Measurements from ENCODE around the gene KDM8.

Gene KDM8

GRCh38 chr16:27232061-27232900 lies 29.0 kb downstream of the KDM8 start:
- no peak for DNase-seq

GRCh38 chr16:27232901-27233625 lies 29.7 kb downstream of the KDM8 start:
- no peak for DNase-seq

- no peak for DNase-seq
These were observed 30.4 kb downstream of the KDM8 start for GRCh38 chr16:27233731-27234130.

GRCh38 chr16:27234171-27234570 lies 30.8 kb downstream of the KDM8 start:
- no peak for DNase-seq

GRCh38 chr16:27234603-27235002 lies 31.3 kb downstream of the KDM8 start:
- DNase-seq, result no peak

GRCh38 chr16:27235055-27235937 lies 32.0 kb downstream of the KDM8 start:
- DNase-seq, result no peak

GRCh38 chr16:27235938-27236245 lies 32.6 kb downstream of the KDM8 start:
- DNase-seq, result no peak

GRCh38 chr16:27236635-27237218 lies 33.4 kb downstream of the KDM8 start:
- no peak for DNase-seq

- no peak for DNase-seq
These were observed 34.1 kb downstream of the KDM8 start for GRCh38 chr16:27237219-27238015.

GRCh38 chr16:27238016-27238587 lies 34.8 kb downstream of the KDM8 start:
- no peak for DNase-seq

- DNase-seq, result no peak
These were observed 35.3 kb downstream of the KDM8 start for GRCh38 chr16:27238591-27238990.

- no peak for DNase-seq
These were observed 35.7 kb downstream of the KDM8 start for GRCh38 chr16:27239026-27239425.

- DNase-seq, result no peak
These were observed 36.8 kb downstream of the KDM8 start for GRCh38 chr16:27239906-27240655.

- DNase-seq, result no peak
These were observed 37.7 kb downstream of the KDM8 start for GRCh38 chr16:27240948-27241531.

- DNase-seq, result no peak
These were observed 38.3 kb downstream of the KDM8 start for GRCh38 chr16:27241658-27242057.

GRCh38 chr16:27242398-27242797 lies 39.1 kb downstream of the KDM8 start:
- DNase-seq, result no peak

- DNase-seq, result no peak
These were observed 39.7 kb downstream of the KDM8 start for GRCh38 chr16:27242868-27243590.

GRCh38 chr16:27243725-27244362 lies 40.5 kb downstream of the KDM8 start:
- DNase-seq, result no peak

GRCh38 chr16:27244363-27244755 lies 41.0 kb downstream of the KDM8 start:
- no peak for DNase-seq

Data from SIG-M5 (cell line).